ENCODE data around the gene HTR3C.

DNA sequence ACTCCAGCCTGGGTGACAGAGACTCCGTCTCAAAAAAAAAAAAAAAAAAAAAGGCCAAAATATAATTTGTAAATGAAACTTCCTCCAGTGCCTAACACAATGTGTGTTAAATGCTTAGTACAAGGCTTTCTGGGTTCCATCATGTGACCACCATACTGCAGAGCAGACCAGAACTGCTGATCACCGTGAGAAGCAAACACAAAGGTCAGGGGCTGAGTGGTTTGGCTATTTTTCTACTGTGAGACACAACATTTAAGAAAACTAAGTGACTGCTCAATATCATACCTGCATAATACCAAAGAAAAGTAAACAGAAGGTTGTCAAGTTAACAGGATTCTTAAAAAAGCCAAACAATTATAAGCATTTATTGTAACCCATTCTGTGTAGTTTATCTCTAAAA lies 48.4 kb upstream of the HTR3C start:
- TF ChIP-seq CREB1 (IDR thresholded peaks at IDR 0.05; ENCODE audit: low read depth), result no peak
- no peak for TF ChIP-seq CEBPB (IDR thresholded peaks at IDR 0.05)
- TF ChIP-seq, protein P1, sequence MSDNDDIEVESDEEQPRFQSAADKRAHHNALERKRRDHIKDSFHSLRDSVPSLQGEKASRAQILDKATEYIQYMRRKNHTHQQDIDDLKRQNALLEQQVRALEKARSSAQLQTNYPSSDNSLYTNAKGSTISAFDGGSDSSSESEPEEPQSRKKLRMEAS (IDR thresholded peaks at IDR 0.05), result no peak
- no peak for TF ChIP-seq TAF1 (IDR thresholded peaks at IDR 0.05; ENCODE audit: low read depth)
- TF ChIP-seq EP300 (IDR thresholded peaks at IDR 0.05; ENCODE audit: borderline replicate concordance), result no peak
- TF ChIP-seq RAD21 (IDR thresholded peaks at IDR 0.05; ENCODE audit: low read depth), result no peak
